GM12878 (cell line): ENCODE data around the gene RPL5. TPM values are rescaled to one million over a fixed set of nuclear protein-coding genes. Genes with fewer than 3 reads are reported as not detected.

Source experiments
- ATAC-seq: fragments of 200-7000 bp; cut with Tn5 transposase; 3 replicates; pipeline ENCODE4 v1.9.1; 2020; ENCODE audit warnings: mild to moderate bottlenecking, moderate library complexity
- BruUV-seq: library from RNA; stranded (reverse); fragments of 400-500 nt; replicated peaks from 2 replicates; lab custom pipeline; 2021; lab: Mats Ljungman, UMichigan
- CTCF ChIA-PET: fragments of 300-600 bp; sonication (Branson Sonifier 250); formaldehyde crosslinking; extraction: SDS; loops from one replicate; lab custom pipeline; 2021; ENCODE audit warnings: inconsistent platforms; lab: Yijun Ruan, JAX
- POLR2A ChIA-PET: fragments of 350-600 bp; formaldehyde crosslinking; extraction: SDS; loops from one replicate; lab custom pipeline; 2021; ENCODE audit warnings: inconsistent platforms; lab: Charles Lee
- RAD21 ChIA-PET: fragments of 300-600 bp; sonication (Branson Sonifier 250); formaldehyde crosslinking; loops from one replicate; lab custom pipeline; 2023; ENCODE audit warnings: antibody characterized with exemption; ENCODE audit not compliant: unreplicated experiment; lab: Charles Lee
- SMC1A ChIA-PET: fragments of 300-600 bp; sonication (Branson Sonifier 250); formaldehyde crosslinking; loops from one replicate; lab custom pipeline; 2023; ENCODE audit not compliant: unreplicated experiment, uncharacterized antibody; lab: Charles Lee
- DNase-seq: peaks from one replicate; pipeline ENCODE4 v3.0.0-alpha.2; 2011; ENCODE audit warnings: low read depth, low spot score
- FAIRE-seq: peaks from 3 replicates; lab custom pipeline; 2011; peaks lifted over from hg19 to GRCh38; lab: Jason Lieb, UNC
- H2AFZ ChIP-seq: 2 replicates; pipeline ENCODE4 v1.6.0; 2011; ENCODE audit warnings: low read depth, low read length, control low read depth; ENCODE audit not compliant: control insufficient read depth
- H3K27ac ChIP-seq: 2 replicates; pipeline ENCODE4 v1.5.1; 2011; ENCODE audit warnings: control low read depth; ENCODE audit not compliant: control insufficient read depth, insufficient read depth
- H3K27me3 ChIP-seq, 2 experiments: replicated peaks in 1 of 2; 2 replicates each; pipeline versions ENCODE4 v1.6.0 to v1.6.1; 2011; ENCODE audit warnings: low read length in 1 of 2; ENCODE audit not compliant: control insufficient read depth in 2 of 2, insufficient read depth in 2 of 2
- H3K36me3 ChIP-seq, 2 experiments: 2 replicates each; pipeline ENCODE4 v1.5.1; 2011; ENCODE audit warnings: low read length in 1 of 2; ENCODE audit not compliant: control insufficient read depth in 2 of 2, insufficient read depth in 2 of 2
- H3K4me1 ChIP-seq: 2 replicates; pipeline ENCODE4 v1.6.1; 2011; ENCODE audit warnings: mild to moderate bottlenecking, low read length, moderate library complexity, mixed read lengths; ENCODE audit not compliant: control insufficient read depth, insufficient read depth
- H3K4me2 ChIP-seq: 2 replicates; pipeline ENCODE4 v1.6.0; 2011; ENCODE audit warnings: control low read depth; ENCODE audit not compliant: control insufficient read depth, insufficient read depth
- H3K4me3 ChIP-seq: fragments of 200-600 bp; sonication (generic); 2 replicates; pipeline ENCODE4 v1.5.1; 2016
- H3K79me2 ChIP-seq: 2 replicates; pipeline ENCODE4 v1.6.0; 2011; ENCODE audit warnings: low read length; ENCODE audit not compliant: control insufficient read depth, insufficient read depth
- H3K9ac ChIP-seq: 2 replicates; pipeline ENCODE4 v1.8.0; 2011; ENCODE audit warnings: low read length, control low read depth, mixed read lengths; ENCODE audit not compliant: control insufficient read depth, insufficient read depth
- H3K9me3 ChIP-seq: replicated peaks from 3 replicates; pipeline ENCODE4 v1.5.1; 2011; ENCODE audit warnings: mild to moderate bottlenecking, low read length; ENCODE audit not compliant: control insufficient read depth, insufficient read depth
- H4K20me1 ChIP-seq: 2 replicates; pipeline ENCODE4 v1.6.0; 2011; ENCODE audit not compliant: control insufficient read depth, insufficient read depth
- IRF4 ChIP-seq: IDR thresholded peaks from 2 replicates; pipeline ENCODE4 v1.6.1; 2011; ENCODE audit warnings: low read depth, low read length
- MXI1 ChIP-seq: fragments of 150-350 bp; IDR thresholded peaks from 2 replicates; pipeline ENCODE4 v1.6.1; 2011; ENCODE audit warnings: low read depth, mild to moderate bottlenecking, inconsistent platforms, low read length, improper control_type of control experiment
- SRF ChIP-seq, 2 experiments: IDR thresholded peaks; 2 replicates each; pipeline ENCODE4 v1.6.1; 2011; ENCODE audit warnings: low read depth in 2 of 2, low read length in 2 of 2, mild to moderate bottlenecking in 1 of 2, moderate library complexity in 1 of 2
- TBL1XR1 ChIP-seq: IDR thresholded peaks from 2 replicates; pipeline ENCODE4 v1.6.1; 2012; ENCODE audit warnings: low read depth, low read length, improper control_type of control experiment
- ZBED1 ChIP-seq: IDR thresholded peaks from 2 replicates; pipeline ENCODE4 v1.6.1; 2016; ENCODE audit warnings: borderline replicate concordance
- ZBTB4 ChIP-seq: fragments of 450-650 bp; formaldehyde crosslinking; IDR thresholded peaks from 2 replicates; pipeline ENCODE4 v1.4.0; 2022; ENCODE audit warnings: mild to moderate bottlenecking, moderate library complexity
- ZBTB40 ChIP-seq: fragments of 450-650 bp; IDR thresholded peaks from 2 replicates; pipeline ENCODE4 v1.6.1; 2016; ENCODE audit warnings: mild to moderate bottlenecking, moderate library complexity, borderline replicate concordance
- WGBS: methylation state at CpG from one replicate; pipeline ENCODE4 v1.1.6; 2016; ENCODE audit warnings: low lambda C conversion rate; ENCODE audit not compliant: insufficient replicate concordance, insufficient coverage; ENCODE audit errors: missing lambda C conversion rate; 5-methylcytosine and 5-hydroxymethylcytosine counted together
- in situ Hi-C: fragments of 300-500 bp; cut with MboI; formaldehyde crosslinking; loops from 9 replicates; pipeline ENCODE4 v1.14.3; 2018; ENCODE audit warnings: mixed read lengths
- intact Hi-C: fragments of 100-400 bp; cut with micrococcal nuclease; formaldehyde crosslinking; loops from one replicate; pipeline ENCODE4 v1.14.2; 2022; ENCODE audit not compliant: unreplicated experiment
- polyA plus RNA-seq, 11 experiments: library from polyadenylated mRNA; depleted of rRNA in 4 of 11; unstranded in 6 of 11; stranded (reverse) in 5 of 11; fragments of >200 nt; fragmentation: Nextera tagmentation in 4 of 11; fragmentation: Illumina TruSeq in 1 of 11; extraction: Ambion mirVana in 4 of 11; extraction: Trizol in 1 of 11; gene quantifications; 1 replicate in 1 of 11; 2 replicates in 10 of 11; pipeline versions ENCODE4 v1.2.1 to v1.2.3, GENCODE V29; 2011 to 2016; ENCODE audit warnings: inconsistent platforms in 2 of 11, missing spikeins in 2 of 11, low read depth in 1 of 11
- total RNA-seq, 4 experiments: library from RNA; depleted of rRNA in 3 of 4; stranded (reverse); fragments of >200 nt in 3 of 4; fragmentation: Illumina TruSeq in 1 of 4; extraction: Trizol in 1 of 4; gene quantifications; 2 replicates each; pipeline versions ENCODE4 v1.2.1 to v1.2.3, GENCODE V29; 2013 to 2021

RPL5 gene
- total and polyA plus RNA-seq, 10 of the 15 experiments (the other 5 are each of a cell fraction or from before 2014, with no cell fraction given) = 1,685 to 6,047 (median 2,601) TPM

- Histone ChIP-seq H3K9me3 (no peaks in the 10 kb centered on the region), H3K4me1 (no peaks in the 10 kb centered on the region), H2AFZ (no peak overlapping the region), H4K20me1 (no peaks in the 10 kb centered on the region; the same call in none of the 2 replicates), H3K79me2 (peaks cover 85% of the 10 kb centered on the region), H3K36me3 (peaks cover 13 to 42% of the 10 kb centered on the region in 2 experiments), H3K4me2 (0 out of 2 replicates have a peak overlapping the region, but pooled peaks have one; percentile 30), H3K27ac (no peak overlapping the region), H3K9ac (no peak overlapping the region), H3K4me3 (peak overlapping the region; percentile 97; the same call in 1 of the 2 replicates), H3K27me3 (no peaks in the 10 kb centered on the region)
- WGBS = 87% methylated on average over 2 of the region's 2 CpGs
- ATAC-seq (no peak), FAIRE-seq (no peak), DNase-seq (no peak)
- BruUV-seq = no TSS peak
- ChIA-PET RAD21 (interaction anchor here (1.0 to 1.6 kb wide), 2 partner anchors 22 to 139 kb away, joined by 3 to 6 read pairs; no protein-coding TSS in a partner anchor), SMC1A (interaction anchor here (0.5 to 1.8 kb wide), 3 partner anchors 19 to 131 kb away, joined by 3 to 6 read pairs (median 3); no protein-coding TSS in a partner anchor), CTCF (interaction anchor here (1.2 to 2.8 kb wide), 4 partner anchors 19 to 156 kb away, joined by 3 to 11 read pairs (median 4); no protein-coding TSS in a partner anchor), POLR2A (interaction anchor here (0.5 kb wide), 2 partner anchors 26 to 774 kb away, joined by 5 to 6 read pairs; no protein-coding TSS in a partner anchor)
- peak; percentile 4; the same call in 1 of the 2 replicates for TF ChIP-seq ZBED1
- TF ChIP-seq TBL1XR1 = no peak
- in situ Hi-C loops = no loop called here
- intact Hi-C loops = loop anchor here (10.0 kb wide), 2 partner anchors 338 to 508 kb away; partner anchors contain the start of gene DR1
These were observed 5.2 kb downstream of the RPL5 start for GRCh38 chr1:92837062-92837461.

- Histone ChIP-seq H3K4me2 (peak overlapping the region; percentile 18; the same call in 1 of the 2 replicates), H3K36me3 (peaks cover 16 to 51% of the 10 kb centered on the region in 2 experiments), H3K4me3 (peak overlapping the region; percentile 97), H3K9me3 (no peaks in the 10 kb centered on the region), H3K27me3 (no peaks in the 10 kb centered on the region), H3K79me2 (peaks cover 70% of the 10 kb centered on the region), H3K9ac (no peak overlapping the region), H3K4me1 (no peaks in the 10 kb centered on the region), H2AFZ (no peak overlapping the region), H4K20me1 (no peaks in the 10 kb centered on the region; the same call in none of the 2 replicates), H3K27ac (no peak overlapping the region)
- ATAC-seq (peak; percentile 2; the same call in 2 of the 3 replicates), DNase-seq (no peak), FAIRE-seq (no peak)
- WGBS = 8% methylated on average over 1 of the region's 1 CpG
- BruUV-seq = no TSS peak
- in situ Hi-C loops (no loop called here), intact Hi-C loops (loop anchor here (10.0 kb wide), 2 partner anchors 336 to 506 kb away; partner anchors contain the start of gene DR1)
- ChIA-PET SMC1A (interaction anchor here (1.2 to 1.8 kb wide), 3 partner anchors 20 to 156 kb away, joined by 3 to 6 read pairs (median 5); no protein-coding TSS in a partner anchor), RAD21 (interaction anchor here (1.4 to 1.6 kb wide), 2 partner anchors 20 to 121 kb away, joined by 3 to 6 read pairs; no protein-coding TSS in a partner anchor), POLR2A (interaction anchor here (0.6 to 1.4 kb wide), 4 partner anchors 89 to 1459 kb away, joined by 3 to 8 read pairs (median 4); no protein-coding TSS in a partner anchor), CTCF (interaction anchor here (1.1 to 2.8 kb wide), 5 partner anchors 11 to 223 kb away, joined by 3 to 11 read pairs (median 4); no protein-coding TSS in a partner anchor)
- TF ChIP-seq IRF4 = no peak
- no peak for TF ChIP-seq ZBTB40
- no peak for TF ChIP-seq ZBTB4 (CRISPR knock-in tag)
- no peak for TF ChIP-seq SRF (IDR thresholded peaks at IDR 0.05; ENCODE audit: low read depth in 2 of 2, low read length in 2 of 2)
- no peak for TF ChIP-seq MXI1
These were observed 6.7 kb downstream of the RPL5 start for GRCh38 chr1:92838519-92838918.
